Central memory CD8-positive, alpha-beta T cell (primary cell): ENCODE measurements around the gene LIG1.

Experiments used
- ATAC-seq: fragments of 150-1000 bp; cut with Tn5 transposase; replicated peaks from 2 replicates; pipeline ENCODE4 v1.10.0; 2022; ENCODE audit warnings: mild to moderate bottlenecking, moderate FRiP score, moderate number of reproducible peaks; ENCODE audit not compliant: poor library complexity, severe bottlenecking; ENCODE audit errors: extremely low read depth
- DNase-seq, 2 donors: peaks; one replicate each; pipeline ENCODE4 v3.0.0; 2021; ENCODE audit warnings: low spot score in 2 of 2
- H3K27ac Mint-ChIP-seq: one replicate; pipeline ENCODE4 v1.8.0; 2022; ENCODE audit warnings: low read depth, mild to moderate bottlenecking, moderate library complexity, mixed read lengths
- H3K27me3 Mint-ChIP-seq: one replicate; pipeline ENCODE4 v1.8.0; 2022; ENCODE audit warnings: mixed read lengths
- H3K36me3 Mint-ChIP-seq: one replicate; pipeline ENCODE4 v1.8.0; 2022; ENCODE audit warnings: mild to moderate bottlenecking, moderate library complexity, mixed read lengths; ENCODE audit not compliant: insufficient read depth
- H3K4me1 Mint-ChIP-seq: one replicate; pipeline ENCODE4 v1.8.0; 2022; ENCODE audit warnings: mixed read lengths
- H3K4me3 Mint-ChIP-seq: one replicate; pipeline ENCODE4 v1.8.0; 2022; ENCODE audit warnings: mild to moderate bottlenecking, moderate library complexity, mixed read lengths
- H3K9me3 Mint-ChIP-seq: one replicate; pipeline ENCODE4 v1.8.0; 2022; ENCODE audit warnings: mixed read lengths

The LIG1 gene

GRCh38 chr19:48133094-48133493, 37.0 kb downstream of the LIG1 start:
- Mint-ChIP-seq H3K27ac (no peak overlapping the region), H3K4me1 (no peaks in the 10 kb centered on the region), H3K36me3 (peaks cover 19% of the 10 kb centered on the region), H3K27me3 (no peaks in the 10 kb centered on the region), H3K9me3 (no peaks in the 10 kb centered on the region), H3K4me3 (no peak overlapping the region)
- no peak for DNase-seq
- ATAC-seq: no peak

DNA sequence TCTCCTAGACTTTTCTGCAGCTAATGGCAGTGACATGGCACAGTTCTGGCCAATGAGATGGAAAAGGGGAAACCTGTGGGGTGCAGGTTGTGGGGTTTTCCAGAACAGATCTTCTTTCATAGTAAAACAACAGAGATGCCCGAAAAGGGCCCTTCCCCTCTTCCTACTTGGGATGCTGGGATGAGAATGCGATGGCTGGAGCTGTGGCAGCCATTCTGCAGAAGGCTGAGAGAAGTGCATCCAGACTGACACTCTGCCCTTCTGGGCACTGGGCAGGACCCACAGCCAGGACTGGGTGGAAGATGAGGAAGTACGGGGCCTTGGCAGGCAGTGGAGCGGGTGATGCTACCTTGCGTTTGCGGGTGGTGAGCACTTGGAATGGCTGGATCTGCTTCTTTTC, 42.6 kb downstream of the LIG1 start:
- H3K36me3 Mint-ChIP-seq: peaks cover 33% of the 10 kb centered on the region
- H3K4me1 Mint-ChIP-seq: no peaks in the 10 kb centered on the region
- H3K27ac Mint-ChIP-seq: no peak overlapping the region
- ATAC-seq (no peak), DNase-seq (no peak)
- H3K4me3 Mint-ChIP-seq: no peak overlapping the region
- H3K27me3 Mint-ChIP-seq: no peaks in the 10 kb centered on the region
- H3K9me3 Mint-ChIP-seq: no peaks in the 10 kb centered on the region

DNA sequence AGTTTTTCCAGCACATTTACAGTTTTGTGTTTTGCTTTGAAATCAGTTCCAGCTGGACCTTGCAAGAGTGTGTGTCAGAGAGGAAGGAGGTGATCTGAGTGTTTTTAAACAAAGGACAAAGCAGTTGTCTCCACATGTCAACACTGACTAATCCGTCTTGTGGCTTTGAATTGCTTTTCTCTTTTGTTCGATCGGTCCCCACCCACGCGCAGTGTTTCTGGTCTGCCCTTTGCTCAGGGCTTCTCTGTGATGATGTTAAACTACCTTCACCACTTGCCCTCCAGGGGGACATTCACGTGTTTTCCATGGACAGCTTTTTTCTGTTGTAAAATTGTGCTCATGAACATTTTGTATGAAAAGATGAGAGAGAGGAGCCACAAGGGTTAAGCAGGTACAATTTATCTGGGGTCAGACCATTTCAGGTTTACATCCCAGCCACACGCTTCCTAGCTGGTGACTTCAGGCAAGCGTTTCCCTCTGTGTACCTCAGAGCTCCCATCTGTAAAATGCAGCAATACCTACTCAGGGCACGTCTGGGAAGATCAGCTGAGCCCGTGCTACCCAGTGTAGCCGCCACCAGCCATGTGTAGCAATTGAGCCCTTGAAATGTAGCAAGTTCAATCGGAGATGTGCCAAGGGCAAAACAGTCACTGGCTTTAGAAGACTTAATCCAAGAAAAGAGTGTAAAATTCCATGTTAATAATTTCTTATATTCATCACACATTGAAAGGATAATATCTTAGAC, 46.1 kb downstream of the LIG1 start:
- ATAC-seq: no peak
- H3K36me3 Mint-ChIP-seq: peaks cover 40% of the 10 kb centered on the region
- no peaks in the 10 kb centered on the region for H3K4me1 Mint-ChIP-seq
- H3K4me3 Mint-ChIP-seq: no peak overlapping the region
- H3K27ac Mint-ChIP-seq: no peak overlapping the region
- no peak for DNase-seq
- no peaks in the 10 kb centered on the region for H3K27me3 Mint-ChIP-seq
- no peaks in the 10 kb centered on the region for H3K9me3 Mint-ChIP-seq

- Mint-ChIP-seq H3K36me3 (peaks cover 38% of the 10 kb centered on the region), H3K4me1 (peaks cover 9% of the 10 kb centered on the region), H3K27ac (no peak overlapping the region), H3K4me3 (no peak overlapping the region), H3K9me3 (no peaks in the 10 kb centered on the region), H3K27me3 (no peaks in the 10 kb centered on the region)
- DNase-seq (no peak), ATAC-seq (no peak)
Measured at GRCh38 chr19:48122421-48122820, 47.7 kb downstream of the LIG1 start.

- no peak for DNase-seq
- peaks cover 36% of the 10 kb centered on the region for H3K36me3 Mint-ChIP-seq
- H3K27ac Mint-ChIP-seq: no peak overlapping the region
- no peak for ATAC-seq
- peaks cover 10% of the 10 kb centered on the region for H3K4me1 Mint-ChIP-seq
- no peak overlapping the region for H3K4me3 Mint-ChIP-seq
- no peaks in the 10 kb centered on the region for H3K27me3 Mint-ChIP-seq
- no peaks in the 10 kb centered on the region for H3K9me3 Mint-ChIP-seq
Measured at GRCh38 chr19:48121909-48122371, 48.2 kb downstream of the LIG1 start.

DNA sequence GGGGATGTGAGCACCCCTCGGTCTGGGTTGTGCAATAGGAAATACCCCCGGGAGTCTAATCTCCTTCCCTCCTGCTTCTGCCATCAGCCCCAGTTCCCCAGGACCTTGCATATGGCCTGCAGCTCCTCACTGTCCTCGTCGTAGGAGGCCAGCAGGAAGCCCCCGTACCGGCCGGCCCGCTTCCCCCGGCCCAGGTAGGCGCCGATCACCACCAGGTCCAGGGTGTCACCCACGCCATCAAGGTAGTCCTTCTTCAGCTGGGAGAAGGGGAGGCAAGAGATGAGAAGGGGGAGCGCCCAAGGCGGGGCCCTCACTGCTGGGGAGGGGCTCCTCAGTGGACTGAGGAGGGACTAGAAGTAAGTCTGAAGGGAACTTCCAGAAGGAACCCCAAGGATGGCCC, 49.1 kb downstream of the LIG1 start:
- no peaks in the 10 kb centered on the region for H3K27me3 Mint-ChIP-seq
- no peaks in the 10 kb centered on the region for H3K9me3 Mint-ChIP-seq
- peaks cover 31% of the 10 kb centered on the region for H3K36me3 Mint-ChIP-seq
- DNase-seq (no peak), ATAC-seq (no peak)
- H3K4me3 Mint-ChIP-seq: no peak overlapping the region
- H3K27ac Mint-ChIP-seq: no peak overlapping the region
- peaks cover 10% of the 10 kb centered on the region for H3K4me1 Mint-ChIP-seq

DNA sequence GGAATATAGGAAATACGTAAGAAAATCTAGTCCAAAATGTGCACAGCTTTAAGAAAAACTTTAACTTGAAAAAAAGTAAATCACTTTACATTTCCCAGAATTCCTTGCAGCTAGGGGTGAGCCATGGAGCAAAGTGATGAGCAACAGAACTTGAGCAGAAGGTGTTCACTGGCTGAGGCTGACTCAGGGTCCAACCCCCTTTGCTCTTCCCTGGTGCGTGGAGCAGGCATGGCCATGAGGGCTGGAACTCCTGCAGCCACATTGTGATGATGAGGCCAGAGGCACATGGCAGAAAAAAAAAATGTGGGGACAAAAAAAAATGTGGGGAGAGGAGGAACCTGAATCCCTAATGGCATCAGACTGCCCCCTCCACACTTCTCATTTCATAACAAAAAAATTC, 49.6 kb downstream of the LIG1 start:
- no peak overlapping the region for H3K27ac Mint-ChIP-seq
- H3K4me1 Mint-ChIP-seq: peaks cover 10% of the 10 kb centered on the region
- DNase-seq (no peak), ATAC-seq (no peak)
- no peaks in the 10 kb centered on the region for H3K27me3 Mint-ChIP-seq
- H3K4me3 Mint-ChIP-seq: no peak overlapping the region
- H3K36me3 Mint-ChIP-seq: peaks cover 27% of the 10 kb centered on the region
- H3K9me3 Mint-ChIP-seq: no peaks in the 10 kb centered on the region

GRCh38 chr19:48118131-48118517, 52.0 kb downstream of the LIG1 start:
- no peaks in the 10 kb centered on the region for H3K27me3 Mint-ChIP-seq
- H3K4me1 Mint-ChIP-seq: peaks cover 10% of the 10 kb centered on the region
- ATAC-seq (no peak), DNase-seq (no peak)
- H3K9me3 Mint-ChIP-seq: no peaks in the 10 kb centered on the region
- H3K36me3 Mint-ChIP-seq: peaks cover 23% of the 10 kb centered on the region
- H3K27ac Mint-ChIP-seq: peak overlapping the region; percentile 83
- H3K4me3 Mint-ChIP-seq: no peak overlapping the region

DNA sequence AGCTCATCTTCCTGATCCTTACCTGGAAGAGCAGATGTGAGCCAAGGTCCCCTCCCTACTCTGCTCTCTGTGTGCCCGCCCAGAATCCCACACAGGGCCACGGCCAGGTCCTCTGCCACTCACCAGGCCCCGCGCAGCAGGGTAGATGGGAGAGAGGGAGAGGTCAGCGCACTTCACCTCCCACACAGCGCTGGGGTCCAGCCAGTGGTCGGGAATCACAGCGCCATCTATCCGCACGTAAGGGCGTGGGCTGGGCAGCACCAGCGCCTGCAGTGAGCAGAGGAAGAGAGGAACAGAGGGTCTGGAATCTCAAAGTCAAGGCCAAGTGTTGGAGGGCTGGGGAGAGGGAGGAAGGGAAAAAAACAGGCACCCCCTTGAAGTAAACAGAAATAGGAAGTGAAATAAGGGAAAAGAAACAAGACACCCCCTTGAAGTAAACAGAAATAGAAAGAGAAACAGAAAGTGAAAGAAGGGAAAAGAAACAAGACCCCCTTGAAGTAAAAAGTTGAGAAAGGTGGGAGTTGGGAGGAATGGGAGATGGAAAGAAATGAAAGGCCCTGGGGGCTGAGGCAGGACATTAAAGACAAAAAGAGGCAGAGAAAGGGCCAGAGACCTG, 52.5 kb downstream of the LIG1 start:
- no peaks in the 10 kb centered on the region for H3K27me3 Mint-ChIP-seq
- peaks cover 10% of the 10 kb centered on the region for H3K4me1 Mint-ChIP-seq
- no peak overlapping the region for H3K4me3 Mint-ChIP-seq
- peak overlapping the region; percentile 83 for H3K27ac Mint-ChIP-seq
- H3K9me3 Mint-ChIP-seq: no peaks in the 10 kb centered on the region
- ATAC-seq (no peak), DNase-seq (no peak)
- peaks cover 20% of the 10 kb centered on the region for H3K36me3 Mint-ChIP-seq

GRCh38 chr19:48113190-48113917, 56.8 kb downstream of the LIG1 start:
- H3K4me1 Mint-ChIP-seq: peaks cover 15% of the 10 kb centered on the region
- no peak for DNase-seq
- no peak overlapping the region for H3K27ac Mint-ChIP-seq
- peaks cover 13% of the 10 kb centered on the region for H3K36me3 Mint-ChIP-seq
- no peaks in the 10 kb centered on the region for H3K27me3 Mint-ChIP-seq
- H3K4me3 Mint-ChIP-seq: no peak overlapping the region
- no peak for ATAC-seq
- no peaks in the 10 kb centered on the region for H3K9me3 Mint-ChIP-seq

GRCh38 chr19:48111280-48111679, 58.9 kb downstream of the LIG1 start:
- peak overlapping the region; percentile 70 for H3K4me3 Mint-ChIP-seq
- H3K27ac Mint-ChIP-seq: no peak overlapping the region
- peaks cover 7% of the 10 kb centered on the region for H3K27me3 Mint-ChIP-seq
- peaks cover 10% of the 10 kb centered on the region for H3K36me3 Mint-ChIP-seq
- ATAC-seq (no peak), DNase-seq (no peak)
- no peaks in the 10 kb centered on the region for H3K9me3 Mint-ChIP-seq
- peaks cover 5% of the 10 kb centered on the region for H3K4me1 Mint-ChIP-seq

DNA sequence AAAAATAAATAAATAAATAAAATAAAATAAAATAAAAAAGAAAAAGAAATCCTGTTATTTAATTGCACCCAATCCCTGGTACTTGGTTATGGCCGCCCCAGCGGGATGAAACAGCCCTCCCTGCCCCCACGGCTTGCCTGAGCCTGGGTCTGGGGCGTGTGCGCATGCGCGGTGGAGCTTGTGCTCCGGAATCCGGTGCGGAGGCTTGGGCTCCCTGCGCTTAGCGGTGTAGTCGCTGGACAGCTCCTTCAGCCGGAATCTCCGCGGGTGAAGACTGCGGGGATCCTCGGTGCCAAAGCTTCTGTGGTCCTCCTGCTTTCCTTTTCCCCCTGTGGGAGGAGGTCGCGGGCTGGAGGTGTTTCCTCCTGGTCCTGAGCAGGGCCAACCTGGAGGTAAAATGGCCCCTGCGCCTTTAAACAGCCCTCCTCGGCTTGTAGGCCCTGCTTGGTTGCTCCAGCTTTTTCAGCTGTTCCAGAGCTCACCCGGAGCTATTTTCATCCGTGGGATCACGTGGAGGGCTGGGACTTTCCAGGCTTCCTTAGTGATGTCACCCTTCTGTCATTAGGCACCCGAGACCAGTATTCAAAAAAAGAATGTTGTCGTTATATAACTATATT, 59.7 kb downstream of the LIG1 start, which contains the start of gene PLA2G4C:
Gene PLA2G4C, minus strand, starts transcription at position 468 of the 617 bp plus-strand sequence. CDS start 4,288 bp downstream, outside the sequence.
- peaks cover 5% of the 10 kb centered on the region for H3K4me1 Mint-ChIP-seq
- ATAC-seq: peak; percentile 73

More for the DNA sequence above, 59.7 kb downstream of the LIG1 start, which contains the start of gene PLA2G4C:
- DNase-seq: peak; percentile 57 to 70
- Mint-ChIP-seq H3K27ac (peak within 1 kb of the TSS; percentile 76), H3K36me3 (peaks cover 10% of the 10 kb centered on the region), H3K27me3 (peaks cover 7% of the 10 kb centered on the region), H3K4me3 (peak within 1 kb of the TSS; percentile 70), H3K9me3 (no peaks in the 10 kb centered on the region)
